PC-3 (cell line): ENCODE measurements around the gene TAGLN. TPM values are rescaled to one million over a fixed set of nuclear protein-coding genes. Genes with fewer than 3 reads are reported as not detected.
A peak's percentile ranks its signal among the peaks of the same experiment; 100 is the strongest.

Experiments
- ATAC-seq: fragments of 200-7000 bp; cut with Tn5 transposase; 2 replicates; pipeline ENCODE4 v1.9.1; 2020; ENCODE audit warnings: mild to moderate bottlenecking, moderate library complexity
- BruUV-seq: library from RNA; stranded (reverse); fragments of 400-500 nt; replicated peaks from 2 replicates; lab custom pipeline; 2021; lab: Mats Ljungman, UMichigan
- CTCF ChIA-PET: fragments of 300-600 bp; sonication (Branson Sonifier 250); formaldehyde crosslinking; loops from one replicate; lab custom pipeline; 2022; ENCODE audit warnings: antibody characterized with exemption; lab: Charles Lee
- POLR2A ChIA-PET: fragments of 300-600 bp; sonication (Branson Sonifier 250); formaldehyde crosslinking; loops from one replicate; lab custom pipeline; 2022; ENCODE audit warnings: antibody characterized with exemption; ENCODE audit not compliant: unreplicated experiment; lab: Charles Lee
- DNase-seq: peaks from one replicate; pipeline ENCODE4 v3.0.0-alpha.2; 2015
- H2AFZ ChIP-seq: fragments of 300-600 bp; sonication (generic); 2 replicates; pipeline ENCODE4 v1.6.0; 2016; ENCODE audit warnings: antibody characterized with exemption, low read length
- H3F3A ChIP-seq: fragments of 300-600 bp; sonication (generic); one replicate; pipeline ENCODE4 v1.6.0; 2017; ENCODE audit warnings: antibody characterized with exemption, low read length, control low read depth, mild to moderate bottlenecking; ENCODE audit not compliant: unreplicated experiment
- H3K27ac ChIP-seq: fragments of 300-600 bp; sonication (generic); 2 replicates; pipeline ENCODE4 v1.5.1; 2016; ENCODE audit warnings: mild to moderate bottlenecking, low read length
- H3K27me3 ChIP-seq: fragments of 300-600 bp; sonication (generic); 2 replicates; pipeline ENCODE4 v1.6.1; 2016; ENCODE audit warnings: low read length, mixed read lengths
- H3K36me3 ChIP-seq: fragments of 300-600 bp; sonication (generic); 2 replicates; pipeline ENCODE4 v1.6.1; 2016; ENCODE audit warnings: low read depth, mixed run types, low read length, mixed read lengths
- H3K4me1 ChIP-seq: fragments of 300-600 bp; sonication (generic); 2 replicates; pipeline ENCODE4 v1.5.1; 2016; ENCODE audit warnings: low read length; ENCODE audit not compliant: insufficient read depth
- H3K4me2 ChIP-seq: fragments of 300-600 bp; sonication (generic); 2 replicates; pipeline ENCODE4 v1.6.0; 2016; ENCODE audit warnings: low read length
- H3K4me3 ChIP-seq: fragments of 300-600 bp; sonication (generic); 2 replicates; pipeline ENCODE4 v1.5.1; 2016; ENCODE audit warnings: mild to moderate bottlenecking, low read length, mixed read lengths
- H3K79me2 ChIP-seq: fragments of 300-600 bp; sonication (generic); 2 replicates; pipeline ENCODE4 v1.6.1; 2017; ENCODE audit warnings: low read length, mixed read lengths
- H3K9ac ChIP-seq: fragments of 300-600 bp; sonication (generic); 2 replicates; pipeline ENCODE4 v1.6.0; 2016; ENCODE audit warnings: mild to moderate bottlenecking, low read length
- H3K9me2 ChIP-seq: fragments of 300-600 bp; sonication (generic); replicated peaks from 2 replicates; pipeline ENCODE4 v1.6.1; 2016; ENCODE audit warnings: mixed run types, low read length, mixed read lengths
- H3K9me3 ChIP-seq: fragments of 300-600 bp; sonication (generic); 2 replicates; pipeline ENCODE4 v1.6.1; 2016; ENCODE audit warnings: low read length, mixed read lengths
- H4K20me1 ChIP-seq: fragments of 300-600 bp; sonication (generic); 2 replicates; pipeline ENCODE4 v1.6.1; 2016; ENCODE audit warnings: low read length, mixed read lengths
- CTCF ChIP-seq: fragments of 300-600 bp; sonication (generic); conservative IDR thresholded peaks from 2 replicates; pipeline ENCODE4 v1.5.1; 2017; ENCODE audit warnings: antibody characterized with exemption, low read depth, mild to moderate bottlenecking, low read length
- EZH2 ChIP-seq: fragments of 300-600 bp; sonication (generic); IDR thresholded peaks from one replicate; pipeline ENCODE4 v1.6.1; 2017; ENCODE audit warnings: antibody characterized with exemption, mild to moderate bottlenecking, low read length; ENCODE audit not compliant: unreplicated experiment
- EZH2phosphoT487 ChIP-seq: fragments of 300-600 bp; sonication (generic); IDR thresholded peaks from 2 replicates; pipeline ENCODE4 v1.6.1; 2018; ENCODE audit warnings: mild to moderate bottlenecking, antibody characterized with exemption, low read length, borderline replicate concordance
- intact Hi-C: fragments of 100-400 bp; cut with micrococcal nuclease; formaldehyde crosslinking; loops from 2 replicates; pipeline ENCODE4 v1.9.0; 2023
- total RNA-seq: library from RNA; depleted of rRNA; stranded (reverse); fragments of >200 nt; gene quantifications from 2 replicates; pipeline ENCODE4 v1.2.3, GENCODE V29; 2014

The TAGLN gene
- total RNA-seq, 1 experiment from 2014 or later, result 10.3 TPM

DNA sequence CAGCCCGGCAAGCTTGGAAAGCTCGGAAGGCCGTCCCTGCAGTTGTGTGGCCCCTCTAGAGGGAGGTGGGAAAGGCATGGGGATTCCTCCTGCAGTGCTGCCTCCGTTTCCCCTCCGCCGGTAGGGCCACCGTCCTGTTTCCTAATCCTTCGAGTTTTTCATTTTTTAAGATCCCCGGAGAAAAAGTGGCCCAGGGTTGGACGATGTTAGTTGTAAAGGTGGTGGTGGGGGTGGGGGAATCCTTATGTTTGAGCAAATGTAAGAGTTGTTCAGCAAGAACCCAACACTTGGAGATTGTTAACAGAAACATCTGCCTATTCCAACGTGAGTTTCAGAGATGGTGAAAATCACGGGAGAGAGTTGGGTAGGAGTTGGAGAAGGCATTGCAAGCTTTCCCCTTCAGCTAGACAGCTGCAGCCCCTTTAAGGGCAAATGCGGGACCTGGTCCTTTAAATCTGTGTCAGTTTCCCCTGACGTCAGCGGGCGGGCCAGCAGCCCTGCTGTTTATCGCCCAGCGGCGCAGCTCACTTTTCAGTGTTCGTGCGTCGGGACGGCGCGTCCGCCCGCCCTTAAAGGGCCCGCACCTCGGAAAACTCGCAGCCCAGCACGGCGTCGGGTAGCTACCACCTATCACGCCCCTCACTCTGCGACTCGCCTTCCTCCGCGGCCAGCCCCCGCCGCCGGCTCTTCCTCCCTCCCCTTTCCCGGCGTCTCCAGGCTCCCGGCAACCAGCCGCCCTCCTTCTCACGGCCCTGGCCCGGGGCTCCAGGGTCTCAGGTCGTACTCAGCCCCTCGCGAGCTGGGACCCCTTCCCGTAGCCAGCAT is 20.7 kb upstream of the TAGLN start, which contains the start of gene SIDT2:
TSS of gene SIDT2 (plus strand) at position 534 of the 825 bp plus-strand sequence. CDS start 521 bp downstream, outside the sequence.
- ChIA-PET POLR2A (interaction anchor here (0.5 to 0.9 kb wide), 2 partner anchors 16 to 34 kb away, joined by 4 read pairs; partner anchors contain the start of gene PAFAH1B2), CTCF (interaction anchor here (1.1 kb wide), 2 partner anchors 34 to 53 kb away, joined by 3 read pairs; partner anchors contain the start of gene PAFAH1B2)
- Histone ChIP-seq H3K4me3 (peak within 1 kb of the TSS; percentile 97), H2AFZ (peak within 1 kb of the TSS; percentile 95), H3K9ac (peak within 1 kb of the TSS; percentile 67), H3F3A (peaks cover 4% of the 10 kb centered on the region), H3K27me3 (no peaks in the 10 kb centered on the region), H3K4me1 (peaks cover 24% of the 10 kb centered on the region), H3K9me2 (no peaks in the 10 kb centered on the region), H4K20me1 (no peaks in the 10 kb centered on the region), H3K36me3 (no peaks in the 10 kb centered on the region), H3K27ac (peak within 1 kb of the TSS; percentile 32), H3K79me2 (no peaks in the 10 kb centered on the region), H3K9me3 (no peaks in the 10 kb centered on the region), H3K4me2 (peak within 1 kb of the TSS; percentile 100)
- intact Hi-C loops, result loop anchor here (2.0 to 5.0 kb wide), 2 partner anchors 36 to 52 kb away; partner anchors contain the start of gene PAFAH1B2
- ATAC-seq (peak; percentile 88), DNase-seq (peak; percentile 98)
- no peak for TF ChIP-seq EZH2
- TF ChIP-seq CTCF, result no peak
- no peak for TF ChIP-seq EZH2phosphoT487
- no TSS peak for BruUV-seq

DNA sequence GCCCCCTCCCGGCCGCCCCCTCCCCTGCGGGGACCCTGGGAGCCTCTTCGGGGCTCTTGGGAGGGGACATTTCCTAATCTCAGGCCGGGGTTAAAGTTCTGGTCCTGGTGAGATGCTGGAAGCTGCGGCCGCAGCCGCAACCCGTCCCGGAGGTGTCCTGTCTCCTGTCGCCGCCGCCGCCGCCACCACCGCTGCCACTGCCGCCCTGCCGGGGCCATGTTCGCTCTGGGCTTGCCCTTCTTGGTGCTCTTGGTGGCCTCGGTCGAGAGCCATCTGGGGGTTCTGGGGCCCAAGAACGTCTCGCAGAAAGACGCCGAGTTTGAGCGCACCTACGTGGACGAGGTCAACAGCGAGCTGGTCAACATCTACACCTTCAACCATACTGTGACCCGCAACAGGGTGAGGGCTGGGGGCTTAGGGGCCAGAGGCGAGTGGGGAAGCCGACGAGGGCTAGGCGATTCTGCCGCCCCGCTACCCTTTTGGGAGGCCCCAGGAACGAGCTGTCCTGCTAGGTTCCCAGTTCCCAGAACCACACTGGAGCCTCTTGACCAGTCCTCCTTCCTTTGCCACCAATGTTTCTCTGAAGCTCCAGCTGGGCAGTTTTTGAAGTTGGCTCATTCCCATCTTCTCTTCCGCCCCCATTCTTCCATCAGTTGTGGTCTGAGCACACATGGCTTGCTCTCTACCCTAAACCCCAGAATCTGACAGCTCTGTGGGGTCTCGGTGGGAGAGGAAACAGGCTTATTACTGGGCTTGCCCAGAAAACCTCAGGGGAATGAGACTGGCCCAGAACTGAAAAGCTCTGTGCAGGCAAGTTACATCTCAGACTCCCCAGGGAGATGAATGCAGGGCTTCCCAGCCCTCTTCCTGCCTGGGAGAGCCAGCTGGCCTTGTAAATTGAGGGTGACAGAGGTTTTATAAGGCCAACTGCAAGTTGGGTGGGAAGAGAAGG is 19.8 kb upstream of the TAGLN start:
- ChIA-PET CTCF (interaction anchor here (0.6 to 1.1 kb wide), 3 partner anchors 35 to 1511 kb away, joined by 3 to 6 read pairs (median 3); partner anchors contain the start of gene PAFAH1B2), POLR2A (interaction anchor here (0.5 kb wide), 2 partner anchors 35 to 391 kb away, joined by 3 read pairs; partner anchors contain the start of genes PAFAH1B2 and ZPR1)
- Histone ChIP-seq H3K4me3 (peak overlapping the region; percentile 97), H3K4me1 (peaks cover 32% of the 10 kb centered on the region), H3K36me3 (no peaks in the 10 kb centered on the region), H3K9me2 (no peaks in the 10 kb centered on the region), H3K4me2 (peak overlapping the region; percentile 100), H3K79me2 (no peaks in the 10 kb centered on the region), H4K20me1 (no peaks in the 10 kb centered on the region), H2AFZ (peak overlapping the region; percentile 95), H3F3A (no peaks in the 10 kb centered on the region), H3K9ac (peak overlapping the region; percentile 67), H3K27ac (no peak overlapping the region), H3K27me3 (no peaks in the 10 kb centered on the region), H3K9me3 (no peaks in the 10 kb centered on the region)
- DNase-seq (peak; percentile 25), ATAC-seq (peak; percentile 48)
- intact Hi-C loops, result loop anchor here (2.0 to 5.0 kb wide), 2 partner anchors 37 to 51 kb away; partner anchors contain the start of gene PAFAH1B2
- TF ChIP-seq EZH2 (no peak), CTCF (no peak), EZH2phosphoT487 (no peak)
- TSS peak; percentile 36 for BruUV-seq
